Measurements from ENCODE around the gene PLIN3.
"Not testable (repeated sequence)": the region's sequence is repeated elsewhere in the genome, so short reads cannot be mapped to it uniquely, and the experiment has no call there.

The PLIN3 gene, protein sequence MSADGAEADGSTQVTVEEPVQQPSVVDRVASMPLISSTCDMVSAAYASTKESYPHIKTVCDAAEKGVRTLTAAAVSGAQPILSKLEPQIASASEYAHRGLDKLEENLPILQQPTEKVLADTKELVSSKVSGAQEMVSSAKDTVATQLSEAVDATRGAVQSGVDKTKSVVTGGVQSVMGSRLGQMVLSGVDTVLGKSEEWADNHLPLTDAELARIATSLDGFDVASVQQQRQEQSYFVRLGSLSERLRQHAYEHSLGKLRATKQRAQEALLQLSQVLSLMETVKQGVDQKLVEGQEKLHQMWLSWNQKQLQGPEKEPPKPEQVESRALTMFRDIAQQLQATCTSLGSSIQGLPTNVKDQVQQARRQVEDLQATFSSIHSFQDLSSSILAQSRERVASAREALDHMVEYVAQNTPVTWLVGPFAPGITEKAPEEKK

DNA sequence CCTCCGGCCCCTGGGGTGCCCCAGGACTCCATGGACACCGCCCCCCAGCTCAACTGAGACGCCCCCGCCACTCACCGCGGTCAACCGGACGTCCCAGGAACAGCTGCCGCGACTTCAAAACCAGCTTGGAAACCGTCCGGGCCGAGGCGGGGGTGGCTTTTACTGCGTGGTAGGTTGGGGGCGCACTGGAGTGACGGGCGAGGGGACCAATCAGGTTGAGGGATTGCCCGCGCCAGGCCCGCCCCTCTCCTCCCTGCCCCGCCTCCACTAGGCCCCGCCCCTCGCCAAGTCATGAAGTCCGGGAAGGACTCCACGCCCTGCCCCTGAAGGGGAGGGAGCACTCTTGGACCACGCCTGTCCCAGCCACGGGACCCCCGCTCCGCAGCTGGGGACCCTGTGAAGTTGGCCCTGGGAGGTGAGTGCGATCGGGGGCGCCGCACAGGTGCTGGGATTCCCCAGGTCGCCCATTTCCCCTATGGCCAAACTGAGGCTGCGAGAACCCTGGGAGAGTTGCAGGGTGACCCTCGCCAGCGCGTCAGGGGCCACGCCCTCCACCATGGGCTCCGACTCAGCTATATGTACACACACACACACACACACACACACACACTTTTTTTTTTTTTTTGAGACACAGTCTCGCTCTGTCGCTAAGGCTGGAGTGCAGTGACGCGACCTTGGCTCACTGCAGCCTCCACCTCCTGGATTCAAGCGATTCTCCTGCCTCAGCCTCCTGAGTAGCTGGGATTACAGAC, at the start of gene PLIN3:
Gene PLIN3 (minus strand): TSS at position 134 of the 752 bp plus-strand sequence. CDS start 6,273 bp downstream, outside the sequence.
- DNase-seq, result peak; percentile 92

DNA sequence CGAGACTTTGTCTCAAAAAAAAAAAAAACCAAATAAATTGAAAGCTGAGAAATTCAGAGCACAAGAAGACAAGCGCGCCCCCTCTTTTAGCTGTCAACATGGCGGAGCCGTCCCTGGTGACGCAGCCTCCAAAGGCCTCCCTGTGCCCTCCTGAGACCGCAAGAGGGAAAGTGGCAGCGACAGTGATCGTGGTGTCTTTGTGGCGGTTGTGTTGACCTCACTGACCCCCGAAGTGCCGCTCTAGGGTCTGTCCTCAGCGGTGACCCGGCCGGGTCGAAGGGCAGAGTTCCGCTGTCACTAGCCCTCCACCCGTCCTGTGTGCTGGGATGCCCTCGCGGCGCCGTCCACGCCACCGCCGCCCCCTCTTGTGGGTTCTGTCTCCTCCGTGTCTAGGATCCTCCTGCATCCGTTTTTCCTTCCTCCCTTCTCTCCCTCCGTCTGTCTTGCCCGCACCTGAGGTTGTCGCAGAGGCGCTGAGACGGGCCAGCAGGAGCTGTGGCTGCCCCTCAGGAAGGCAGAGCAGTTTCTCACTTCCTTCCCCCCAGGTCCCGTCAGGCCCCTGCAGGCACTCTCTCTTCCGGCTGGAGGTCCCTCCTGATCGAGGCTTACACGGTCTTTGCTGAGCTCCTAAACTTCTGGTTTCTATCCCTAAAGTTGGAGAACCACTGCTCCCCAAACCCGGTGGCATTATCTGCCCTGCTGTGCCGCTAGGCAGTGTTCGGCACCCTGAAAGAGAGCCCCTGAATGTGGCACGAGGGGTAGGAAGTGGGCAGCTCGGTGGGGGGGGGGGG, 49.0 kb upstream of the PLIN3 start:
- peak; percentile 51 for DNase-seq

DNA sequence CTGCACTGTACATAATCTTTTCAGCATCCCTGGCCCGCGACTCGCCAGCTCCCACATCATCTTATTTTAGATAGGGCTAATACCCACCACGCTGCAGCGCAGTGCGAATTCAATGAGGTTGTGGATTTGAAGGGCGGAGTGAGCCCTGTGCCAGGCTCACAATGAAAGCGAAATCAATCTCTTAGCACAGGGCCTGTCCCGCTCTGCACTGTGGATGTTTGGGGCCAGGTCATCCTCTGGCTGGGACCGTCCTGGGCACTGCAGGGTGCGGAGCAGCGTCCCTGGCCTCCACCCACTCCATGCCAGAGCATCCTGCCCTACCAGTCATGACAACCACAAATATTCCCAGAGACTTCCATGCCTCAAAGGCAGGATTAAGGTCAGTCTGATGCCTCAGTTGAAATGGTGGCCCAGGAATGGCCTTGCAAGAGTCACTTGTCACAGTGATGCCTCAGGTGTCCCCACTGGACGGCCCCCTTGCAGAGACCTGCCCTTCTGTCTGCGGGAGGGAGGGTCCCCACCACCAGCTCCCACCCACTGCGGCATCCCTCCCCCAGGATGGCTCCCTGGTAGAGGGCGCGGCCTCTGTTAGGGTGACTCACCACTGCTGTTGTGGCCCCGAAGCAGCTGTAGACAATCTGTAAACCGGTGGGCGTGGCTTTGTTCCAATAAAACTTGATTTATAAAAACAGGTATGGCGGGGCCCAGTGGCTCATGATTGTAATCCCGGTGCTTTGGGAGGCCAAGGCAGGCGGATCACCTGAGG, 47.5 kb upstream of the PLIN3 start:
- peak; percentile 79 for DNase-seq

GRCh38 chr19:4913996-4914735, 46.7 kb upstream of the PLIN3 start:
- peak; percentile 65 for DNase-seq

GRCh38 chr19:4911786-4912672, 44.6 kb upstream of the PLIN3 start:
- DNase-seq, result peak; percentile 80

- DNase-seq, result no peak
Measured at GRCh38 chr19:4911314-4911713, 43.8 kb upstream of the PLIN3 start.

DNA sequence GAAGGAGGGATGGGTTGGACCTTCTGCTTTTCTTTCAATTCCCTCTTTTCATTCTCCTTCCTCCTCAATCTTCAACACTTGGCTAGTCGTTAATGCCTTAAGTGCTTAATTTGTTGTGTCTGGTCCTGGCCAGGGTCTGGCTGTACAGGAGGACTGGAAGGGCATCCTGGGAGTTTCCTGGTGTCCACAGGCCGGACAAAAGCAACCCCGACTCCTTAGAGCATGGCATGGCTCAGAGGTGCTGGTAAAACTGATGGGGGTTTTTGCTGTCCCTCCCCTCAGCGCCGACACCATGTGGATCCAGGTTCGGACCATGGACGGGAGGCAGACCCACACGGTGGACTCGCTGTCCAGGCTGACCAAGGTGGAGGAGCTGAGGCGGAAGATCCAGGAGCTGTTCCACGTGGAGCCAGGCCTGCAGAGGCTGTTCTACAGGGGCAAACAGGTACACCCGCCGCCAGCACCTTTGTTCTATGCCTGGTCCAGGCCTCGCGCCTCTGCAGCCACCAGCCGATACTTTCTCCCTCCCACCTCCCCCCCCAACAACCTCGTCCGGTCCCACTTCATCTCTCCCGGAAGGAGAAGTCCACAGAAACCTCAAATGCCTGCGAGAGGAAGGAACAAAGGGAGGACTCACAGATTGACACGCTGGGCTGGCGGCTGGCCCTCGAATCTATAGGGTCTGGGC, 43.3 kb upstream of the PLIN3 start:
- DNase-seq, result peak; percentile 41

DNA sequence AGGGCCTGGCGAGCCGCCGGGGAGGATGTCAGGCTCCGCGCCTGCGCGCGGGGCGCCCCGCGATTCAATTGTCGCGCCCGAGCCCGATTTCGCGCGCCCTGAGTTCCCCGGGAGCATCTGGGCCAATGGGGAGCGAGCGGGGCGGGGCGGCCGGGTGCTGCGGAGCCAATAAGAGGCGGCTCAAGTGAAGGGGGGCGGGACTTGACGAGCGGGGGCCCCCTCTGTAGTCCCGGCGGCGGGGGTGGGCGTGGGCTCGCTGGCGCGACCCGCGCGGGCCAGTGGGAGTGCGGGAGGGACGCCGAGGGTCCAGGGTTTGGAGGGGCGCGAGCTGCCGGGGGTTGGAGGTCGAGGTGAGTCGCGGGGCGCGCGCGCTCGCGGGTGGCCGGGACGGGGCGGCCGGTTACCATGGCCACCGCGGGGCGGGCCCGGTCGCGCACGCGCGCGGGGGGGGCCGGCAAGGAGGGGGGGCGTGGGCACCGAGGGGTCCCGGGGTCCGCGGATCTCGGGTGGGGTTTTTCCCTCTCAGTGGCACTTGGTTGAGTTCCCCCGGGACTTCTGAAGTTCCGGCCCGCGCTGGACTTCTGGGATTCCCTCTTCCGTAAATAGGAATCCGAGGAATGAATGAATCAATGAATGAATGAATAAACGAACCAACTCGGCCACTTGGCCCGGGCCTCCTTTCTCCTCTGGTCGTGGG, 42.6 kb upstream of the PLIN3 start:
- DNase-seq, result peak; percentile 93

DNA sequence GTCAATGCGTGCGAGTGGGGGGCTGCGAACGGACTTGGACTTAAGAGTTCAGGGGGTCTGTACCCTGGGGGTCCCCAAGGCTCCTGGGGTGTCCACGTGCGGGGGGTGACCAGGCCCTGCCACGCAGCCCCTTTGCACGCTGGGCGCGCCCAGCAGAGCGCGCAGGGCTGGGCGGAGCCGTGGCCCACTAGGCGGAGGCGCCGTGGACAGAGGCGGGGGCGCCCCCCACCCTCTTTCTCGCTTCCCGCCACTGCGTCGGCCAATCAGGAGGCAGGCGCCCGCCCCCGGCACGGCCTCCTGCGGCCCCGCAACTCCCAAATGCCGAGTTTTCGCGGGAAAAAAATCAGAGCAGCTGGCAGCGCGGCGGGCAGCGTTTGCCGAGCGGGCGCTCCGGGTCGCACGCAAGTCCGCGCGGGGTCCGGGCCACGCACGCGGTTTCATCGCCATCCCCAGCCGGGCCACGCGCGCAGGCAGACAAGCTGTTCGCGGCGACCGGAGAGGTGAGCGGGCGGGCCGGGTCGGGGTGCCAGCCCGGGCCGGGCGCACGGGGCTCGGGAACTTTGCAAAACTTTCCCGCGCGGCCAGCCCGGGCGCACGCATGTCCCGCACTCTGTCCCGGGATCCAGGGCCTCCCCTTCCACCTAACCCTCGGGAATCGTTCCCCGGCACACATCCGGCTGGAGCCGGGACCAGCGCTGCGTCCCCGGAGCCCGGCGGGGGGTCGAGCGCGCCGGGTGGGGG, 41.9 kb upstream of the PLIN3 start, which contains the start of gene UHRF1:
Gene UHRF1 (plus strand): TSS at position 346 of the 741 bp plus-strand sequence. CDS start 1,385 bp downstream, outside the sequence.
- DNase-seq, result no peak

DNA sequence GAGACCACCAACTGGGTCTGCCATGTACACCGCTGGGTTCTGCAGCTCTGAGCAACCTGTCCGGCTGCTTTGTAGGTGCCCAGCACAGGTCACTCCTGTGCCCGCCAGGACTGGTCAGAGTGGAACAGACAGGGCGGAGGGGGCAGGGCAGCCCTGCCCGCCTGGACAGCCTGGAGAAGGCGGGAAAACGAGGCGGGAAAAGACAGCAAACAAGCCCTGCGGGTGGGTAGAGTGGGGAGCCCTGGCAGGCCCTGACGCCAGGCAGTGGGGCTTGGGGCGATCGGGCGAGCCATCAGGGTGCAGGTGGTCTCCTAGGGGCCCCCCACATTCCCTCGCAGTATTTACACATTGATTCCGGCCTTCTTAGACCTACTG, 41.3 kb upstream of the PLIN3 start:
- DNase-seq, result no peak

DNA sequence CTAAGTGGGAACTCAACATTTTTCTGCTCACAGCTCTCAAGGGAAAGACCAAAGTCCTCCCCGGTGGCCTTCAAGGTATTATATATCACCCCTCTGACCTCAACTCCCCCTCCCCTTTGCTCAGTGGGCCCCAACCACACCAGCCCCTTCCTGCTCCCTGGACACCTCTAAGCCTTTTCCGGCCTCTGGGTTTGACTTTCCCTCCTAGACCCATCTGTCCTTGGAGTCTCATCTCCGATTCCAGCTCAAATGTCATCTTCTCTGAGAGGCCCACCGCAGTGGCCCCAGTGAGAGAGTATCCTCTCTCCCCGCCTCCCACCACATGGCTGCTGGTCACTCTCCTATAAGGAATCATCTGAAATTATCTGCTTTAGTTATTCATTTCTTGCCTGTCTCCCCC, 40.9 kb upstream of the PLIN3 start:
- no peak for DNase-seq

- no peak for DNase-seq
Measured at GRCh38 chr19:4906963-4907362, 39.5 kb upstream of the PLIN3 start.

DNA sequence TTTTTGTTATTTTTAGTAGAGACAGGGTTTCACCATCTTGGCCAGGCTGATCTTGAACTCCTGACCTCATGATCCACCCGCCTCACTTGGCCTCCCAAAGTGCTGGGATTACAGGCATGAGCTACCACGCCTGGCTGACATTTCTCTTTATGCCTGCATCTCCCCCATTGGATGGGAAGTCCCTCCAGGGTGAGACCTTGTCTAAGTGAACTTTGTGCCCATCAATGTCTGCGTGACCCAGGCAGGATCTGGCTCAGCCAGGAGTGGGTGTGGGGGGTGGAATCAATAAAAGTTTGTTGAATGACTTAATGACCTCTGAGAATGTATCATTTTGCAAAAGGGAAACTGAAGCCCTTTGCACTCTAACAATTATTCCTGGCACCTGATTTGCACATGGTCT, 37.0 kb upstream of the PLIN3 start:
- no peak for DNase-seq

- no peak for DNase-seq
Measured at GRCh38 chr19:4902796-4903195, 35.3 kb upstream of the PLIN3 start, which contains the start of gene ARRDC5. TSS of gene ARRDC5 (minus strand) at chr19:4902896. CDS start at chr19:4902825, 71 bp downstream.

- DNase-seq, result not testable (repeated sequence)
Measured at GRCh38 chr19:4900879-4901278, 33.4 kb upstream of the PLIN3 start.

- no peak for DNase-seq
Measured at GRCh38 chr19:4897146-4897545, 29.7 kb upstream of the PLIN3 start.

DNA sequence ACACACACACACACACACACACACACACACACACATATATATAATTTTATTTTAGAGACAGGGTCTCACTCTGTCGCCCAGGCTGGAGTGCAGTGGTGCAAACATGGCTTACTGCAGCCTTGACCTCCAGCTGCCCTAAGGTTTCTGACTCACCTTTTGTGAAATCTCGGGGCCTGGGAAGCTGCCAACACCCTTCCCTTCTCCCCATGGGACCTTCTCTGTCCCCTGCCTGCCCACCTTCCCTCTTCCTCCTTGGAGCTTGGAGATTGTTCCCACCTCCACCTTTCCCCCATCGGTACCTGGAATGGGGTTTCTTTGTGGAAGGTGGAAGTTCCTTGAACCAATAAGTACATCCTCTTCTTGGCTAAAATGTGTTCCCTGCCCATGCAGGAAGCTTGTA, 28.9 kb upstream of the PLIN3 start:
- DNase-seq, result no peak

DNA sequence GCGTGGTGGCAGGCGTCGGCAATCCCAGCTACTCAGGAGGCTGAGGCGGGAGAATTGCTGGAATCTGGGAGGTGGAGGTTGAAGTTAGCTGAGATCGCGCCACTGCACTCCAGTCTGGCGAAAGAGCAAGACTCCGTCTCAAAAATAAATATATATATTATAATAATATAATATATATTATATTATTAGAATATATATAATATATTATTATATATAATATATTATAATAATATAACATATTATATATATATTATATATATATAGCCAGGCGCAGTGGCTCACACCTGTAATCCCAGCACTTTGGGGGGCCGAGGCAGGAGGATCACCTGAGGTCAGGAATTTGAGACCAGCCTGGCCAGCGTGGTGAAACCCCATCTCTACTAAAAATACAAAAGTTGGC, 25.5 kb upstream of the PLIN3 start:
- DNase-seq, result not testable (repeated sequence)
